Liver (tissue), 3 donors: ENCODE data around the gene MAN2B1.

Experiments
- CTCF ChIP-seq: fragments of 150-350 bp; IDR thresholded peaks from 2 replicates; pipeline ENCODE4 v1.5.1; 2017; ENCODE audit warnings: improper control_type of control experiment, low read depth, low read length; ENCODE audit not compliant: missing input control
- HNF4G ChIP-seq: IDR thresholded peaks from 2 replicates; pipeline ENCODE4 v1.6.1; 2016; ENCODE audit warnings: antibody characterized with exemption
- NR2F2 ChIP-seq: IDR thresholded peaks from 2 replicates; pipeline ENCODE4 v1.6.1; 2016; ENCODE audit warnings: antibody characterized with exemption
- REST ChIP-seq: IDR thresholded peaks from 2 replicates; pipeline ENCODE4 v1.6.1; 2016; ENCODE audit warnings: antibody characterized with exemption, mild to moderate bottlenecking
- YY1 ChIP-seq: IDR thresholded peaks from 2 replicates; pipeline ENCODE4 v1.6.1; 2016; ENCODE audit warnings: antibody characterized with exemption, mild to moderate bottlenecking
- donor health status: healthy.
- donor health status: healthy.

- TF ChIP-seq CTCF (no peak), REST (no peak), YY1 (no peak), HNF4G (no peak), NR2F2 (no peak)
Measured at GRCh38 chr19:12687496-12688196, 21.1 kb upstream of the MAN2B1 start, which contains the start of gene GNG14.
